GM18511 (cell line): ENCODE measurements around the gene ZFPL1.

ENCODE experiments used
- ATAC-seq: cut with Tn5 transposase; IDR thresholded peaks from one replicate; pipeline ENCODE4 v1.9.1; 2021; ENCODE audit warnings: mild to moderate bottlenecking, moderate library complexity; ENCODE audit not compliant: unreplicated experiment

Gene ZFPL1

GRCh38 chr11:65090628-65091027 lies 6.6 kb downstream of the ZFPL1 start:
- no peak for ATAC-seq

- no peak for ATAC-seq
Observed at GRCh38 chr11:65095427-65095826, 11.4 kb downstream of the ZFPL1 start.

GRCh38 chr11:65095974-65096806 lies 12.2 kb downstream of the ZFPL1 start, which contains the start of gene VPS51:
Gene VPS51 (plus strand): TSS chr11:65096214. CDS start chr11:65096251, 37 bp downstream.
- ATAC-seq, result peak; percentile 91

- no peak for ATAC-seq
Observed at GRCh38 chr11:65096926-65097325, 12.9 kb downstream of the ZFPL1 start.

GRCh38 chr11:65100674-65101350 lies 16.8 kb downstream of the ZFPL1 start:
- ATAC-seq, result no peak

GRCh38 chr11:65102142-65103095 lies 18.4 kb downstream of the ZFPL1 start:
- ATAC-seq, result no peak

GRCh38 chr11:65103476-65103875 lies 19.5 kb downstream of the ZFPL1 start:
- ATAC-seq, result no peak

- no peak for ATAC-seq
Observed at GRCh38 chr11:65104628-65105027, 20.6 kb downstream of the ZFPL1 start.

GRCh38 chr11:65107078-65107477 lies 23.1 kb downstream of the ZFPL1 start:
- no peak for ATAC-seq

- no peak for ATAC-seq
Observed at GRCh38 chr11:65107751-65108468, 23.9 kb downstream of the ZFPL1 start.

GRCh38 chr11:65108469-65109123 lies 24.6 kb downstream of the ZFPL1 start:
- no peak for ATAC-seq

- ATAC-seq, result no peak
Observed at GRCh38 chr11:65109231-65110198, 25.5 kb downstream of the ZFPL1 start.

GRCh38 chr11:65110354-65110861 lies 26.4 kb downstream of the ZFPL1 start:
- ATAC-seq, result no peak

- ATAC-seq, result no peak
Observed at GRCh38 chr11:65111159-65111743, 27.2 kb downstream of the ZFPL1 start.

- peak; percentile 66 for ATAC-seq
Observed at GRCh38 chr11:65111744-65112545, 27.9 kb downstream of the ZFPL1 start, which contains the start of gene TM7SF2. Gene TM7SF2 (plus strand): TSS chr11:65111872. CDS start chr11:65112016, 144 bp downstream.

GRCh38 chr11:65112546-65113360 lies 28.7 kb downstream of the ZFPL1 start:
- no peak for ATAC-seq
